Fibroblast of pulmonary artery (primary cell): ENCODE results near the gene URB1.

Source experiments
- DNase-seq: peaks from one replicate; pipeline ENCODE4 v3.0.0-alpha.2; 2010; ENCODE audit warnings: low read depth
- H3K4me3 ChIP-seq: replicated peaks from 2 replicates; pipeline ENCODE4 v1.5.1; 2011; ENCODE audit warnings: low read depth, mild to moderate bottlenecking, control low read depth, low read length, moderate library complexity
- CTCF ChIP-seq: IDR thresholded peaks from 2 replicates; pipeline ENCODE4 v1.5.1; 2011; ENCODE audit warnings: mild to moderate bottlenecking, control low read depth, low read length, inconsistent platforms; ENCODE audit errors: missing control alignments

The URB1 gene

GRCh38 chr21:32350981-32351380 lies 41.8 kb downstream of the URB1 start:
- no peak overlapping the region for H3K4me3 ChIP-seq
- DNase-seq, result no peak
- no peak for TF ChIP-seq CTCF

GRCh38 chr21:32350211-32350980 lies 42.4 kb downstream of the URB1 start:
- H3K4me3 ChIP-seq, result no peak overlapping the region
- no peak for DNase-seq
- TF ChIP-seq CTCF, result no peak

GRCh38 chr21:32349333-32349944 lies 43.4 kb downstream of the URB1 start:
- no peak overlapping the region for H3K4me3 ChIP-seq
- DNase-seq, result no peak
- no peak for TF ChIP-seq CTCF

GRCh38 chr21:32348604-32349332 lies 44.0 kb downstream of the URB1 start:
- TF ChIP-seq CTCF, result no peak
- no peak overlapping the region for H3K4me3 ChIP-seq
- no peak for DNase-seq

GRCh38 chr21:32347977-32348376 lies 44.8 kb downstream of the URB1 start:
- no peak overlapping the region for H3K4me3 ChIP-seq
- no peak for TF ChIP-seq CTCF
- DNase-seq, result no peak

GRCh38 chr21:32347351-32347750 lies 45.5 kb downstream of the URB1 start:
- no peak for DNase-seq
- no peak overlapping the region for H3K4me3 ChIP-seq
- no peak for TF ChIP-seq CTCF
